B cell (primary cell): ENCODE results near the gene EXOC6B.

Experiments
- EZH2 ChIP-seq: IDR thresholded peaks from 2 replicates; pipeline ENCODE4 v1.6.1; 2012; ENCODE audit warnings: borderline replicate concordance, low read depth, mild to moderate bottlenecking, moderate library complexity, low read length; ENCODE audit not compliant: insufficient read depth, poor library complexity, severe bottlenecking
- TF ChIP-seq, protein P1 (sequence below): fragments of 200-600 bp; IDR thresholded peaks from one replicate; pipeline ENCODE4 v1.8.0; 2022; ENCODE audit warnings: antibody characterized with exemption, mild to moderate bottlenecking

GRCh38 chr2:72747344-72747743, 78.5 kb downstream of the EXOC6B start:
- TF ChIP-seq, protein P1, sequence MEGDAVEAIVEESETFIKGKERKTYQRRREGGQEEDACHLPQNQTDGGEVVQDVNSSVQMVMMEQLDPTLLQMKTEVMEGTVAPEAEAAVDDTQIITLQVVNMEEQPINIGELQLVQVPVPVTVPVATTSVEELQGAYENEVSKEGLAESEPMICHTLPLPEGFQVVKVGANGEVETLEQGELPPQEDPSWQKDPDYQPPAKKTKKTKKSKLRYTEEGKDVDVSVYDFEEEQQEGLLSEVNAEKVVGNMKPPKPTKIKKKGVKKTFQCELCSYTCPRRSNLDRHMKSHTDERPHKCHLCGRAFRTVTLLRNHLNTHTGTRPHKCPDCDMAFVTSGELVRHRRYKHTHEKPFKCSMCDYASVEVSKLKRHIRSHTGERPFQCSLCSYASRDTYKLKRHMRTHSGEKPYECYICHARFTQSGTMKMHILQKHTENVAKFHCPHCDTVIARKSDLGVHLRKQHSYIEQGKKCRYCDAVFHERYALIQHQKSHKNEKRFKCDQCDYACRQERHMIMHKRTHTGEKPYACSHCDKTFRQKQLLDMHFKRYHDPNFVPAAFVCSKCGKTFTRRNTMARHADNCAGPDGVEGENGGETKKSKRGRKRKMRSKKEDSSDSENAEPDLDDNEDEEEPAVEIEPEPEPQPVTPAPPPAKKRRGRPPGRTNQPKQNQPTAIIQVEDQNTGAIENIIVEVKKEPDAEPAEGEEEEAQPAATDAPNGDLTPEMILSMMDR: no peak
- TF ChIP-seq EZH2: no peak
